ENCODE results near the gene ZNF181.

ZNF181 gene

GRCh38 chr19:34759218-34759917 is 25.3 kb downstream of the ZNF181 start:
- DNase-seq = no peak

- DNase-seq = no peak
These were observed 32.3 kb downstream of the ZNF181 start for GRCh38 chr19:34766386-34766785.

- no peak for DNase-seq
These were observed 33.9 kb downstream of the ZNF181 start for GRCh38 chr19:34767951-34768350.

GRCh38 chr19:34772697-34773554 is 38.9 kb downstream of the ZNF181 start, which contains the start of gene ZNF599:
Gene ZNF599, minus strand, starts transcription at chr19:34773215. Its CDS starts 374 bp downstream, at chr19:34772841.
- peak; percentile 63 to 81 for DNase-seq

GRCh38 chr19:34773555-34773864 is 39.5 kb downstream of the ZNF181 start:
- no peak for DNase-seq

GRCh38 chr19:34774857-34775256 is 40.8 kb downstream of the ZNF181 start:
- no peak for DNase-seq

- no peak for DNase-seq
These were observed 44.3 kb downstream of the ZNF181 start for GRCh38 chr19:34778342-34778741.

- no peak for DNase-seq
These were observed 45.6 kb downstream of the ZNF181 start for GRCh38 chr19:34779652-34780051.

- no peak for DNase-seq
These were observed 52.2 kb downstream of the ZNF181 start for GRCh38 chr19:34786236-34786635.

GRCh38 chr19:34787059-34787824 is 53.2 kb downstream of the ZNF181 start:
- no peak for DNase-seq

GRCh38 chr19:34788074-34788473 is 54.0 kb downstream of the ZNF181 start:
- DNase-seq = no peak

- no peak for DNase-seq
These were observed 59.5 kb downstream of the ZNF181 start for GRCh38 chr19:34793565-34793964.

GRCh38 chr19:34794066-34794960 is 60.3 kb downstream of the ZNF181 start:
- DNase-seq = no peak

All from SW 1271 (cell line).